Bronchial epithelial cell (primary cell): ENCODE measurements around the gene WRAP53. TPM values are rescaled to one million over a fixed set of nuclear protein-coding genes. Genes with fewer than 3 reads are reported as not detected.
A peak's percentile ranks its signal among the peaks of the same experiment; 100 is the strongest.

Experiments used
- DNase-seq: peaks from one replicate; pipeline ENCODE4 v3.0.0-alpha.2; 2010; ENCODE audit warnings: low read depth
- FAIRE-seq: peaks from 2 replicates; lab custom pipeline; 2011; peaks lifted over from hg19 to GRCh38; lab: Jason Lieb, UNC
- H3K27me3 ChIP-seq: 2 replicates; pipeline ENCODE4 v1.5.1; 2011; ENCODE audit warnings: low read length; ENCODE audit not compliant: control insufficient read depth, insufficient read depth
- H3K36me3 ChIP-seq: 2 replicates; pipeline ENCODE4 v1.5.1; 2011; ENCODE audit warnings: low read length; ENCODE audit not compliant: control insufficient read depth, insufficient read depth
- H3K4me3 ChIP-seq: 2 replicates; pipeline ENCODE4 v1.5.1; 2011; ENCODE audit warnings: mild to moderate bottlenecking, low read depth, low read length, control low read depth
- total RNA-seq: library from RNA; depleted of rRNA; stranded (reverse); fragments of >200 nt; gene quantifications from 2 replicates; pipeline ENCODE4 v1.2.1, GENCODE V29; 2014
- TF ChIP-seq, protein P1 (sequence below): IDR thresholded peaks from 2 replicates; pipeline ENCODE4 v1.5.1; 2011; ENCODE audit warnings: mild to moderate bottlenecking, moderate library complexity, low read length, control low read depth, inconsistent platforms; ENCODE audit not compliant: insufficient read depth, severe bottlenecking

The WRAP53 gene
- total RNA-seq, 1 donor from 2014 or later = 4.2 TPM

DNA sequence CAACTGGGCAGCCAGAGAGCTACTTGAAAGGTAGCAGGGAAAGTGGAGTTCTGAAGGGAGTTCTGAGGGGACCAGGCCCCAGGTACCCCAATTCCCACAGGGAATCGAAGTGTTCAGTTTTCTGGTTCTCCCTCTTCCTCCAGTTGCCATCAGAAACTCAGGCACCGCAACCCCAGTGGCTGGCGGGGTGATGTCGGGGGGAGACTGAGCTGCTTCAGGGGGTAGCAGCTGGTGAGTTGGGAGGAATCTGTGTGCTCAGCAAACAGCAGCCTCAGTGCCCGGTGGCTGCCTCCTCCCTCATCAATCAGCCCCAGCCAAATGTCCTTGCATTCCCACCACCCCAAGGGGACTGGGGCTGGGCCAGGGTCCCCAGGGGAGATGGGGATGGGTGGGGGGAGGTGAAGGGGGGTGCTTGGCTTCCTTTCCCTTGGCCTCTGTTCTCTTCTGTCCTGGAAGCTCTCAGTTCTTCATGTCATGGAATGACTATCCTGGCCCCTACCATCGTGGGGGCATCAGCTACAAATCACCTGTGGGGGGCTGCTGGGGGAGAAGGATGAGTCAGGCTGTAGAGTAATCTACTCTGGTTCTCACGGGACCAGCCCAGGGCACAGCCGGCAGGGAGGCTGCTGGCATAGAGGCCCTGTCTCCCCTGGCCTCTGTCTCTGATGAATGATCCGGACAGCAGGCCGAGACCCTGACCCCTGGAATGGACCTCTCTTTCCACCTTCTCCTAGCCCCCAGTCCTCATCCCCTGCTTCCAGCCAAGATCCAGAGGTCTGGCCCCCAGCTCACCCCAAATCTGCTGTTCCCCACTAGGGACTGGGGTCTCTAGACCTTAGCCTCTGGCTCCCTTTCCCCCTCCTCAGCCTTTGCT lies 26.7 kb downstream of the WRAP53 start:
- H3K4me3 ChIP-seq = no peak overlapping the region
- TF ChIP-seq, protein P1, sequence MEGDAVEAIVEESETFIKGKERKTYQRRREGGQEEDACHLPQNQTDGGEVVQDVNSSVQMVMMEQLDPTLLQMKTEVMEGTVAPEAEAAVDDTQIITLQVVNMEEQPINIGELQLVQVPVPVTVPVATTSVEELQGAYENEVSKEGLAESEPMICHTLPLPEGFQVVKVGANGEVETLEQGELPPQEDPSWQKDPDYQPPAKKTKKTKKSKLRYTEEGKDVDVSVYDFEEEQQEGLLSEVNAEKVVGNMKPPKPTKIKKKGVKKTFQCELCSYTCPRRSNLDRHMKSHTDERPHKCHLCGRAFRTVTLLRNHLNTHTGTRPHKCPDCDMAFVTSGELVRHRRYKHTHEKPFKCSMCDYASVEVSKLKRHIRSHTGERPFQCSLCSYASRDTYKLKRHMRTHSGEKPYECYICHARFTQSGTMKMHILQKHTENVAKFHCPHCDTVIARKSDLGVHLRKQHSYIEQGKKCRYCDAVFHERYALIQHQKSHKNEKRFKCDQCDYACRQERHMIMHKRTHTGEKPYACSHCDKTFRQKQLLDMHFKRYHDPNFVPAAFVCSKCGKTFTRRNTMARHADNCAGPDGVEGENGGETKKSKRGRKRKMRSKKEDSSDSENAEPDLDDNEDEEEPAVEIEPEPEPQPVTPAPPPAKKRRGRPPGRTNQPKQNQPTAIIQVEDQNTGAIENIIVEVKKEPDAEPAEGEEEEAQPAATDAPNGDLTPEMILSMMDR = no peak
- no peaks in the 10 kb centered on the region for H3K36me3 ChIP-seq
- no peak for DNase-seq
- FAIRE-seq = no peak
- peaks cover 4% of the 10 kb centered on the region for H3K27me3 ChIP-seq

DNA sequence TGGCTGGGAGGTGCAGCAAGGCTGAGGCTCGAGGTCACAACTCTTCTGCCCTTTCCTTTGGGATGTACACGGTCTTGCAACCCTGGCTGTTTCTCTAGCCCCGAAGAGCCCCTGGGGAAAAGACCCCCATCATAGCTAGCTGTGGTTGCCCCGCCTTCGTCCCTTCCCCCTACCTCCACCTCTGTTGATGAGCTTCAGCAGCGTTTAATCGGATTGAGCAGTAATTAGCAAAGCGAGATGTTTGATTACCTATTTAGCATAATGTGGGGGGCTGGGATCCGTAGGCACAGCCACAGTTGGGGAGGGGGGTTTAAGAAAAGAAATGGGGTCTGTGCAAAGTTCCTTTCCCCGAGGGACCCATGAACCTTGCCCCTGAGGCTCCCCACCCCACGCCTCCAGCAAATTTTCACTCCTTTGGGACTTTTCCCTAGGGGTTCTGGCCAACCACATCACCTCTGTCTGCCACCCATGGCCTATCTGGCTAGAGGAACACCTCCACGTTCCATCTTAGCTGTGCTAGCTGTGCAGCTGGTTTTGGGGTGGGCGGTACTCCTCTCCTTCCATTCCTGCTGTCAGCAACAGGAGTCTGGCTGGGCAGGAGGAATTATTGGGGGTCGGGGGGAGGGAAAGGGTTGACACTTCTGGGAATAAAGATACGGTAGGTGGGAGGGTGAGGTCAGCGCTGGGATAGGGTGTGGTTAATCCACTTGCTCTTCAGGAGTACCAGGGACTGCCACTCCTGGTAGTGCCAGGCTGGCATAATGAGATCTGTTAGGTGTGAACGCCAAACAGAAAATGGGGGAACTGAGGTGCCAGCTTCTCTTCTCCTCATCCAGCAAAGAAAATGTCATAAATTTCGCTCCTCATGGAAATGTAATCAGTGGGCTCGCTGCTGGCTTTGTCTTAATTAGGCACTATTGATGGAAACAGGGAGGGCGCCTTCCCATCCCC lies 27.9 kb downstream of the WRAP53 start:
- H3K27me3 ChIP-seq = peaks cover 4% of the 10 kb centered on the region
- TF ChIP-seq, protein P1 = no peak
- DNase-seq = no peak
- no peaks in the 10 kb centered on the region for H3K36me3 ChIP-seq
- FAIRE-seq = peak; percentile 7
- H3K4me3 ChIP-seq = peak overlapping the region; percentile 41

DNA sequence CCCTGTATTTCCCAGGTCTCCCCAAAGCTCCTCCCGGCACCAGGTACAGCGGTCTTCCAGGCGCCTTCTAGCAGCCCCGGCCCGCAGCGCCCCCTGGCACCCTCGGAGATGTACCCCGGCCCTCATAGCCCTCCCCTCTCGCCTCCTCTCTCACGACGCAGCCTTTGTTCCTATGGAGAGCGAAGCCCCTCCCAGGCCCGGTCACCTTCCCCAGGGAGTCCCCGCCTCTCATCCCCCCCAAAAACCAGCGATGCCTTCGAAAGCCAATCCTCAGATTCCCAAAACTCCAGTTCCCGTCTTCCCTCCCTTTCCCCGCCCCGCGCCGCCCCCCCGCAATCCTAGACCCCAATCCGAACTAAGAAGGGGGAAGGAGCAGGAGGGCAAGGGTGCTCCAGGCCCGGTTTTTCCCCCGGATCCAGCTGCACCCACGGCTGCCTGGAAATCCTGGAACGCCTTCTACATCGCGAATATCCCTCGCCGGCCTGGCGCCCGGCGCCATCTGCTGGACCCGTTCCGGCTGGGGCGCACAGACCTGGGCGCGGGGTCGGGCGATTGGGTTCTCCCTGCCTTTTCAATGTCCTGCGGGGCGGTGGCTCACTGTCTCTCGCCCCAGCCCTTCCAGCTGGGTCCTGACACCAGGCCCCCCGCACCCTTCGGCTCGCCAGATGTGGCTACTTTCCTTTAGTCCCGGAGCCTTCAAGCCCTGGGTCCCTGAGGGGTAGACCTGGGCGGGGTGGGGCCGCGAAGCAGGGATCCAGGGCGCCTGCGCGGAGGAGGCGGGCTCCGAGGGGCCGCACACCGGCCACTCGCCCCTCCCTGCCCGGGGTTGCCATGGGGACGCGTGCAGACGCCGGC lies 28.9 kb downstream of the WRAP53 start, which contains the start of gene DNAH2:
Gene DNAH2, plus strand, starts transcription at position 844 of the 855 bp plus-strand sequence. CDS start 1,991 bp downstream, outside the sequence.
- no peaks in the 10 kb centered on the region for H3K36me3 ChIP-seq
- peaks cover 4% of the 10 kb centered on the region for H3K27me3 ChIP-seq
- peak within 1 kb of the TSS; percentile 41 for H3K4me3 ChIP-seq
- FAIRE-seq (no peak), DNase-seq (peak; percentile 63)
- TF ChIP-seq, protein P1 = peak; percentile 82

DNA sequence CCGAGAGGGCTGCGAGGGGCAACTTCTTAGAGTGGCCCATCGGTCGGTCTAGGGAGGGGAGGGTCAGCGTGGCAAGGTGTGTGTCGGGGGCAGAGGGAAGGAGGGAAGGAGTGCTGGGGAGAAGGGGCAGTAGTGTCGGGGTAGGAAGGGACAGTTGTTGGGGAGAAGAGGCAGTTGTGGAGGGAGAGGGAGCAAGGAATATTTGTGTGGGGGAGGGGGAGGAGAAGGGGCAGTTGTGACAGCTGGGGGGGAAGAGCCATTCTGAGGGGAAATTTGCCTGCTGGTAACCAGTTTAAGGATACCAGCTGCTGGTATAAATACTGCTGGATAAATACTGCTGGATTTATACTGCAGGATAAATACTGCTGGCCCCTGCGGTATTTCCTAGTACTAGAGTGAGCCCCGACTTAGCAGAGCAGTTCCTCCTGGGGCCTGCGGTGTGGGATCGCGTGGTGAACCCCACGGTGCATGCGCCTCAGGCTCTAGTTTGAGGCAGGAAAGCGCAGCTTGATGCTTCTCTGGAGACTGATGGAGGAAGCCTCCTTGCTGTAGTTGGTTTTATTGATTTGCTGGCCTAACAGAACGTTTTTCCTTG lies 29.6 kb downstream of the WRAP53 start:
- Histone ChIP-seq H3K27me3 (peaks cover 6% of the 10 kb centered on the region), H3K4me3 (peak overlapping the region; percentile 41), H3K36me3 (no peaks in the 10 kb centered on the region)
- DNase-seq (no peak), FAIRE-seq (no peak)
- TF ChIP-seq, protein P1 = no peak

DNA sequence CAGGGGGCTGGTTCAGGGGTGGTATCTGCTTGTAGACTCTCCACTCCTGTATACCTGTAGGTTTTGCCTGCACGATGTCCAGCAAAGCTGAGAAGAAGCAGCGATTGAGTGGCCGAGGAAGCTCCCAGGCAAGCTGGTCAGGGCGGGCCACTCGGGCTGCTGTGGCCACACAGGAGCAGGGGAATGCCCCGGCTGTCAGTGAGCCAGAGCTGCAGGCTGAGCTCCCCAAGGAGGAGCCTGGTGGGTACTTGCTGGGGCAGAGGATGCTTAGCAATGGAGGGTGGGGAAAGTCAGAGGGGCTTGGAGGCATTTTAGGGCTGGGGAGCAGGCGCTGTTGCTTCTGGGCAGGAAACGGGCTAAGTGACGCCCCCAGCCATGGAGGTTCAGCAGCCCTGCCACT lies 31.4 kb downstream of the WRAP53 start:
- no peak for DNase-seq
- Histone ChIP-seq H3K4me3 (no peak overlapping the region), H3K27me3 (peaks cover 8% of the 10 kb centered on the region), H3K36me3 (no peaks in the 10 kb centered on the region)
- TF ChIP-seq, protein P1 = no peak
- FAIRE-seq = no peak
